CD4-positive, alpha-beta T cell treated with Interferon gamma for 1 hour (primary cell): ENCODE data around the gene PPHLN1.

Experiments used
- DNase-seq: peaks from one replicate; pipeline ENCODE4 v3.0.0-alpha.2; 2020

The PPHLN1 gene

DNA sequence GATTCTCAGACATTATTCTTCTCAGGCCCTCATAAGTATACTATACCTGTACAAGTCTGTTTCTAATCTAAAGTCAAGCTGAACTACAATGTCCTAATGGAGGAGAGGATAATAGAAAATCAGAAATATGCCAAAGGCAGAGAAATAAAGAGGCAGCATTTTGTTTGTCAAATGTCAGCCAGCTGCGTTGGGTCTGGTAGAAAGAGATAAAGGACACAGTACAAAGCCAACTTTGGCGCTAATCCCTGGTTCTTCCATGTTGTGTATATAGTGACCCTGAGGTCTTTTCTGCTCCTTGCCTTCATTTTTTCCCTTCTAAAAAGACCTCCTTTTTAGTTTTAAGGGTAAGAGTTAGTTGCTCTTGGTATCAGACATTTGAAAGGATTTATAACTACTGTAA, 160.4 kb downstream of the PPHLN1 start:
- DNase-seq: no peak

DNA sequence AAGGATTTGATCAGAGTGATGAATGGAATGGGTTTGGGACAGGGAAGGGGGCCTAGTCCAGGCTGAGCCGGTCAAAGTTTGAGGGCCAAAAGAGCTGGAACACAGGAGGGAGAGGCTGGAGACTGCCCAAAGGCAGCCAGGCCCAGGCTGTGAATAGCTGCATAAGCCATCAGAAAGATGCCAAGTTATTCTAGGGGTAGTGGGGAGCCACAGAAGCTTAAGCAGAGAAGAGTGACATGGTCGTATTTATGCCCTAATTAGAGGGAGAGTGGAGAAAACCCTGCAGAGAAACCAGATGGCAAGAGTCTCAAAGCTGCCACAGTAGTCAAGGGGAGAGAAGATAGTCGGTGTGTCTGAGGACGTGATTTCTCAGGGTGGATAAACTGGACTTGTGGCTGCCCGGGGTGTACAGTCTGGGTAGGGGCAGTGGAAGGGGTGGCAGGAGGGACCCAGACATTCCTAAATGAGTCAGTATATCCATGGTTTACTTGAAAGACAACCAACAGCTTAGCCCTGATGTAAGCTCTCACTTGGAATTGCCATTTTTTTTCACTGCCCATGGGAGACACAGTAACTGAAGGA, 164.4 kb downstream of the PPHLN1 start:
- DNase-seq: no peak
